Heart left ventricle (tissue), 16 donors: ENCODE results near the gene TFAP2B. TPM values are rescaled to one million over a fixed set of nuclear protein-coding genes. Genes with fewer than 3 reads are reported as not detected.

ENCODE experiments used
- ATAC-seq, 4 donors: fragments of 200-7000 bp; cut with Tn5 transposase; one replicate each; pipeline ENCODE4 v1.9.1; 2020 to 2022; ENCODE audit warnings: moderate library complexity in 4 of 4, mild to moderate bottlenecking in 3 of 4, moderate number of reproducible peaks in 1 of 4
- DNase-seq, 5 donors: peaks; one replicate each; pipeline ENCODE4 v3.0.0-alpha.2; 2020
- H3K27ac ChIP-seq, 12 donors: fragments of 200-600 bp; sonication (generic) in 4 of 12; one replicate each; pipeline versions ENCODE4 v1.5.0 to v1.8.0; 2016 to 2022; ENCODE audit warnings: mild to moderate bottlenecking in 2 of 12
- H3K27me3 ChIP-seq, 9 donors: fragments of 200-600 bp; sonication (generic) in 2 of 9; one replicate each; pipeline versions ENCODE4 v1.5.1 to v1.8.0; 2016 to 2022; ENCODE audit warnings: mild to moderate bottlenecking in 3 of 9
- H3K36me3 ChIP-seq, 9 donors: fragments of 200-600 bp; sonication (generic) in 2 of 9; one replicate each; pipeline versions ENCODE4 v1.5.0 to v1.8.0; 2018 to 2022; ENCODE audit warnings: mild to moderate bottlenecking in 2 of 9
- H3K4me1 ChIP-seq, 12 donors: fragments of 200-600 bp; sonication (generic) in 4 of 12; one replicate each; pipeline versions ENCODE4 v1.5.0 to v1.8.0; 2016 to 2022; ENCODE audit warnings: mild to moderate bottlenecking in 3 of 12
- H3K4me3 ChIP-seq, 12 donors: fragments of 200-600 bp; sonication (generic) in 4 of 12; one replicate each; pipeline versions ENCODE4 v1.5.0 to v1.8.0; 2017 to 2022; ENCODE audit warnings: mild to moderate bottlenecking in 9 of 12, moderate library complexity in 4 of 12
- H3K9me3 ChIP-seq, 12 donors: fragments of 200-600 bp; sonication (generic) in 4 of 12; one replicate each; pipeline versions ENCODE4 v1.5.0 to v1.8.0; 2016 to 2022; ENCODE audit warnings: mild to moderate bottlenecking in 1 of 12
- POLR2A ChIP-seq, 2 donors: fragments of 450-650 bp; IDR thresholded peaks; one replicate each; pipeline ENCODE4 v1.6.1; 2017; ENCODE audit warnings: antibody characterized with exemption in 2 of 2, mild to moderate bottlenecking in 2 of 2, moderate library complexity in 2 of 2
- WGBS, 4 donors: extraction: QIAGEN DNeasy Blood & Tissue Kit in 2 of 4; methylation state at CpG; one replicate each; pipeline versions ENCODE4 v1.1.5 to v1.1.7; 2013 to 2018; 5-methylcytosine and 5-hydroxymethylcytosine counted together
- intact Hi-C, 10 donors: fragments of 100-400 bp; cut with DNase I; formaldehyde crosslinking; loops; one replicate each; pipeline versions ENCODE4 v1.11.1 to v1.14.2; 2022
- polyA plus RNA-seq, 2 donors: library from polyadenylated mRNA; stranded (reverse); fragments of 200-250 nt; gene quantifications; one replicate each; pipeline ENCODE4 v1.2.3, GENCODE V29; 2013
- total RNA-seq, 9 donors: library from RNA; depleted of rRNA in 2 of 9; stranded (reverse); fragments of >200 nt in 2 of 9; fragmentation: NEBNext Ultra II Directional in 3 of 9; extraction: Animal tissue kit (Norgen Biotek cat#: 25700) in 3 of 9; gene quantifications; one replicate each; pipeline versions ENCODE4 v1.1.0 to v1.2.4, GENCODE V29; 2016 to 2023
- TF ChIP-seq, protein P1 (sequence below), 12 donors: fragments of 200-600 bp; sonication (generic) in 4 of 12; IDR thresholded peaks; one replicate each; pipeline versions ENCODE4 v1.5.0 to v1.8.0; 2018 to 2022; ENCODE audit warnings: antibody characterized with exemption in 12 of 12, mild to moderate bottlenecking in 5 of 12
- donor health status: ischemic (EF 13 %, LVEDD 7.1; RV severe dilation, severe dysfunction).
- donor health status: healthy with polysubstance abuse.
- donor health status: DM: no; HTN: yes; CAD: no.
- donor health status: DM: no; HTN: no; CAD: no.
- donor health status: ischemic (EF 25% LVEDD 6.9; RV normal size, moderate dysfunction).
- donor health status: ischemic (EF 25% LVEDD 5.7; RV mildly dilated, moderate dysfunction).
- donor health status: healthy.
- donor health status: DM: yes; HTN: yes; CAD: no.
- donor health status: ischemic (EF 35%, LVEDD 5.7; RV mildly dilated, moderate dysfunction).
- donor health status: nonischemic (EF 11% LVEDD 7.7; RV severe dilation, severe dysfunction).
- donor health status: DM: yes; HTN: yes; CAD: no.
- donor health status: PGD.
- donor health status: ischemic (EF 29% LVEDD 5.4; RV normal size, mild dysfunction).
- donor health status: nonischemic (EF 23%, LVEDD 6.1; RV moderate dilation, normal function).

TFAP2B gene
- total and polyA plus RNA-seq, 11 donors = not detected

DNA sequence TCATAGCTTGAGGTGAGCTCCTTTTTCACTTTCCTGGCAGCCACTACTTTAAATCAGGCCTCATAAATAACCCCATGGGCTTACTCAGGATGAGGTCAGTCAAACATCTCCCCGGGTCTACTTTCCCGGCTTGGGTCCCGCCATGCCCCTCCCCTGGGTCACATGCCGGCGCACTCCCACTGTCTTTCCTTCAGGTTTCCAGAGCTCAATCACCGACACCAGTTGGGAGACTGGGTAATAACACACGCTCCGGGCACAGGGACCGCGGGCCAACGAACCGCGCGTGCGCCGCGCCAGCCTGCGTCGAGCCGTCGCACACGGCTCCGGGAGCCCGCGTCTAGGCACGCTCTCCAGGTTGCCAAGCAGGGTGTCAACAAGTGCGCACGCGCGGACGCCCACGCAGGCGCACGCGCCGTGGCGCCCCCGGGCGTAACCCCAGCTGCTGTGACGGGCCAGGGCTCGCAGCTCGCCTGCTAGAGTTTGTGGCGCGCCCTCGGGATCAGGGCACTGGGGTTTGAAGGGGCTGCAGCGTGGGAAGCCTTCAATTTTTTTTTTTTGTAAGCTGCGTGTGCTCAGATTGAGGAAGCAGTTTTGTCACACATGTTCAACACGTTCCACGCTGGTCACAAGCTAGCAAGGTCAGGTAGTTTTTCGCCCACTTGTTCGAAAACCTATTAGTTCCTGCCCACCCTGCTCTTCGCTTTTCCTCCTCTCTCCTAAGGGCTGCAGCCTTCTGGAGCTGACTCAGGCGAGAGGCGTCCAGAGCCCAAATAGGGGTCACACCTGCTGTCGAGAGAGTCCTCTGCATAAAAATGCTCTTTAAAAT, 31.8 kb downstream of the TFAP2B start:
- Histone ChIP-seq H3K9me3 (no peaks in the 10 kb centered on the region), H3K36me3 (no peaks in the 10 kb centered on the region), H3K4me3 (peak overlapping the region in 4 of 12 donors; percentile 2 to 21 (median 10)), H3K27me3 (peaks cover 21 to 88% (median 69%) of the 10 kb centered on the region in 9 donors), H3K27ac (no peak overlapping the region), H3K4me1 (peaks cover 0 to 9% (median 0%) of the 10 kb centered on the region in 12 donors)
- WGBS, 4 donors = 2 to 3% (median 2%) methylated on average over 18 to 55 of the region's 55 CpGs
- ATAC-seq (no peak), DNase-seq (no peak)
- intact Hi-C loops = no loop called here
- TF ChIP-seq POLR2A (IDR thresholded peaks at IDR 0.05) = no peak
- TF ChIP-seq, protein P1, sequence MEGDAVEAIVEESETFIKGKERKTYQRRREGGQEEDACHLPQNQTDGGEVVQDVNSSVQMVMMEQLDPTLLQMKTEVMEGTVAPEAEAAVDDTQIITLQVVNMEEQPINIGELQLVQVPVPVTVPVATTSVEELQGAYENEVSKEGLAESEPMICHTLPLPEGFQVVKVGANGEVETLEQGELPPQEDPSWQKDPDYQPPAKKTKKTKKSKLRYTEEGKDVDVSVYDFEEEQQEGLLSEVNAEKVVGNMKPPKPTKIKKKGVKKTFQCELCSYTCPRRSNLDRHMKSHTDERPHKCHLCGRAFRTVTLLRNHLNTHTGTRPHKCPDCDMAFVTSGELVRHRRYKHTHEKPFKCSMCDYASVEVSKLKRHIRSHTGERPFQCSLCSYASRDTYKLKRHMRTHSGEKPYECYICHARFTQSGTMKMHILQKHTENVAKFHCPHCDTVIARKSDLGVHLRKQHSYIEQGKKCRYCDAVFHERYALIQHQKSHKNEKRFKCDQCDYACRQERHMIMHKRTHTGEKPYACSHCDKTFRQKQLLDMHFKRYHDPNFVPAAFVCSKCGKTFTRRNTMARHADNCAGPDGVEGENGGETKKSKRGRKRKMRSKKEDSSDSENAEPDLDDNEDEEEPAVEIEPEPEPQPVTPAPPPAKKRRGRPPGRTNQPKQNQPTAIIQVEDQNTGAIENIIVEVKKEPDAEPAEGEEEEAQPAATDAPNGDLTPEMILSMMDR (IDR thresholded peaks at IDR 0.05) = no peak

DNA sequence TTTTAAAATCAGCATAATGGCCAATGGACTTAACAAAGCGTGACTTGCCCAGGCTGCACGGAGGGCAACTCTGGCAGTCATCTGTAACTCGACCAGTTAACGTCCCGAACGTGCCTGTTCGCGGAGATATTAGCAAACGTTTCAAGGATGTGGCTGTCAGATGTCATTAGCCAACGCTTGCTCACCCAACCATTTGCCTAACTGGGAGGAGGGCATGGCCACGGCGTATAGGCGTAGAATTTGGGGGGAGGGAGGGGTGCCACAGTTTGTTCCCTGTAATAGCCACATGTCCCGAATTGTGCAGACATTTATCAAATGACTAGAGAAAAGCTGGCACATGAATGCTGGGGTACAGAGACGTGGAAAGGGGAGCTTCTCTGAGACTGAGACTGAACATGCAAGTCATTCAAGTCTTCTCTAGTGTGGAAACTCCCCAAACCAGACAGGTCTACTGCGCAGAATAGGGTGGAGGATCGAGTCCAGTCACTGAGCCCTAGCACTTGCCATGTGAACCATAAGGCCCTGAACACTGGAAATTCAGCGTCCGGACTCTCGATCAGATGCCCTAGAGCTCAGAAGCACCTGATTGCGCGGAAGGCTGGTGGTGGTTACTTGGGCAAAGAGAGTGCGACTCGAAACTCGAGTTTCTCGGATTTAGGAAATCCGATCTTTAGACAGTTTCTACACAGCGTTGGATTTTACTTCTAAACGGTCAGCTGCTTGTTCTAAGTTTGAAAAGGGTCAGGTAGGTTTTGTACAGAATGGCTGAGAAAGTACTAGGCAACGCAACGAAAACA, 32.6 kb downstream of the TFAP2B start:
- H3K36me3 ChIP-seq = no peaks in the 10 kb centered on the region
- no peak overlapping the region for H3K27ac ChIP-seq
- peaks cover 21 to 80% (median 62%) of the 10 kb centered on the region in 9 donors for H3K27me3 ChIP-seq
- peaks cover 0 to 9% (median 0%) of the 10 kb centered on the region in 12 donors for H3K4me1 ChIP-seq
- TF ChIP-seq, protein P1 (IDR thresholded peaks at IDR 0.05) = no peak
- no peak for TF ChIP-seq POLR2A (IDR thresholded peaks at IDR 0.05)
- no peaks in the 10 kb centered on the region for H3K9me3 ChIP-seq
- no peak overlapping the region for H3K4me3 ChIP-seq
- intact Hi-C loops = no loop called here
- WGBS, 4 donors = 5 to 9% (median 7%) methylated on average over 30 to 31 of the region's 31 CpGs
- DNase-seq = no peak
- no peak for ATAC-seq

DNA sequence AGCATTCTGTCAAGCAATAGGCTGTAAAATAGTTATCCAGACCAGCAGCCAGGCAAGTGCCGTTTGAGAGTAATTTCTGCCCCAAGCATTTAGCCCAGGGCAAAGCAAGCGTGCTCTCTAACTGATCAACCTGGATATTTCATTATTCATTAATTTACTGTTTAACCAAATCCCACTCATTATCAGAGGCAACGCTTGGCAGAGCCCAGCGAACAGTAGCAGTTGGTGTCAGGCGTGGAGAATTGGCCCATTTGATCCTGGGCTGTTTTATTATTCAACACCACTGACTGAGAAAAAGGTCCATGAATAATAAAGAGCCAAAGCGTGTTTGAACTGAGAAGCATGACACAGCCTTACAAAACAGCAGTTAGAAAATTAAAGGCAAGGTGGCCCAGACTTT, 35.3 kb downstream of the TFAP2B start:
- no peak for DNase-seq
- 20 to 25% (median 22%) methylated on average over 6 of the region's 6 CpGs for WGBS, 4 donors
- H3K36me3 ChIP-seq = no peaks in the 10 kb centered on the region
- peaks cover 0 to 9% (median 0%) of the 10 kb centered on the region in 12 donors for H3K4me1 ChIP-seq
- no peak overlapping the region for H3K4me3 ChIP-seq
- H3K9me3 ChIP-seq = peaks cover 0 to 4% (median 0%) of the 10 kb centered on the region in 12 donors
- ATAC-seq = no peak
- no peak overlapping the region for H3K27ac ChIP-seq
- intact Hi-C loops = no loop called here
- TF ChIP-seq, protein P1 (IDR thresholded peaks at IDR 0.05) = no peak
- no peak for TF ChIP-seq POLR2A (IDR thresholded peaks at IDR 0.05)
- peaks cover 20 to 55% (median 37%) of the 10 kb centered on the region in 9 donors for H3K27me3 ChIP-seq

DNA sequence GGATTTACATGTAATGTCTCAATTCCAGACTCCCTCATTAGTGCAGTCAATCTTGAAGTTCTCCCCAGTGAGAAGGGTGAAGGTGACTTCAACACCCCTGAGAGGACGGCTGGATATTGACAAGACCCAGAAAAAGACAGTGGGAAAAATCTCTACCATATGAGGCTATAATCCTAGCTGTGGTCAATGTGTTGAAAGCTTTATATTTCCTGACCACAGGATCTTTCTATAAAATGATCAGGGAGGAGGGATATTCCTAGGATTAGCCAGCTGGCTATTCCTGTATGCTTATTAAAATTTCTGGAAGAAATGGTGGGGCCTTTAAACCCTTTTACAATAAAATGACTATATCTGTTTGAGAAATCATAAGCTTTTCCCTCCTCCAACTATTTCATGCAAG, 43.0 kb downstream of the TFAP2B start:
- Histone ChIP-seq H3K9me3 (peaks cover 0 to 4% (median 0%) of the 10 kb centered on the region in 12 donors), H3K36me3 (no peaks in the 10 kb centered on the region), H3K4me1 (no peaks in the 10 kb centered on the region), H3K27me3 (peaks cover 0 to 7% (median 0%) of the 10 kb centered on the region in 9 donors), H3K27ac (no peak overlapping the region), H3K4me3 (no peak overlapping the region)
- TF ChIP-seq POLR2A (IDR thresholded peaks at IDR 0.05) = no peak
- TF ChIP-seq, protein P1 (IDR thresholded peaks at IDR 0.05) = no peak
- intact Hi-C loops = no loop called here
- 0 to 12% (median 0%) methylated on average over 1 of the region's 1 CpG for WGBS, 4 donors
- ATAC-seq = no peak
- DNase-seq = no peak
